CD4-positive, alpha-beta T cell (primary cell): ENCODE results near the gene HEATR5A. TPM values are rescaled to one million over a fixed set of nuclear protein-coding genes. Genes with fewer than 3 reads are reported as not detected.
"Not testable (repeated sequence)": the region's sequence is repeated elsewhere in the genome, so short reads cannot be mapped to it uniquely, and the experiment has no call there.

Source experiments
- ATAC-seq: fragments of 200-7000 bp; cut with Tn5 transposase; one replicate; pipeline ENCODE4 v1.10.0; 2022; ENCODE audit warnings: mild to moderate bottlenecking; ENCODE audit not compliant: poor library complexity
- CTCF ChIA-PET: fragments of 350-600 bp; sonication (Branson Sonifier 250); formaldehyde crosslinking; loops from one replicate; lab custom pipeline; 2021; ENCODE audit warnings: antibody characterized with exemption, inconsistent platforms; lab: Charles Lee
- POLR2A ChIA-PET: fragments of 350-600 bp; sonication (Branson Sonifier 250); formaldehyde crosslinking; loops from one replicate; lab custom pipeline; 2021; ENCODE audit warnings: antibody characterized with exemption, inconsistent platforms; lab: Charles Lee
- DNase-seq, 14 experiments: peaks; one replicate each; pipeline ENCODE4 v3.0.0-alpha.2; 2013 to 2020; ENCODE audit warnings: mixed read lengths in 2 of 14
- H3K27ac ChIP-seq, 2 donors: one replicate each; pipeline versions ENCODE4 v1.5.1 to v1.7.0; 2013; ENCODE audit warnings: low read length in 2 of 2, low read depth in 1 of 2, mild to moderate bottlenecking in 1 of 2
- H3K27me3 ChIP-seq, 2 experiments: 1 replicate in 1 of 2; 2 replicates in 1 of 2; pipeline versions ENCODE4 v1.6.1 to v1.7.0; 2013; ENCODE audit warnings: low read length in 2 of 2, control low read depth in 1 of 2, mild to moderate bottlenecking in 1 of 2, moderate library complexity in 1 of 2; ENCODE audit not compliant: insufficient read depth in 2 of 2, control insufficient read depth in 1 of 2
- H3K36me3 ChIP-seq: one replicate; pipeline ENCODE4 v1.6.1; 2013; ENCODE audit warnings: low read length, control low read depth; ENCODE audit not compliant: insufficient read depth
- H3K4me1 ChIP-seq: one replicate; pipeline ENCODE4 v1.6.1; 2013; ENCODE audit warnings: low read length, control low read depth; ENCODE audit not compliant: insufficient read depth
- H3K4me3 ChIP-seq: one replicate; pipeline ENCODE4 v1.5.1; 2013; ENCODE audit warnings: mild to moderate bottlenecking, low read length, moderate library complexity
- H3K9me3 ChIP-seq, 2 experiments: 1 replicate in 1 of 2; 2 replicates in 1 of 2; pipeline versions ENCODE4 v1.6.1 to v1.7.0; 2013; ENCODE audit warnings: low read length in 2 of 2, mild to moderate bottlenecking in 2 of 2, control low read depth in 1 of 2, moderate library complexity in 1 of 2; ENCODE audit not compliant: control insufficient read depth in 1 of 2, insufficient read depth in 1 of 2
- H3K27ac Mint-ChIP-seq: one replicate; pipeline ENCODE4 v1.8.0; 2020; ENCODE audit warnings: mixed read lengths
- H3K27me3 Mint-ChIP-seq: one replicate; pipeline ENCODE4 v1.8.0; 2021; ENCODE audit warnings: mixed read lengths
- H3K36me3 Mint-ChIP-seq: one replicate; pipeline ENCODE4 v1.8.0; 2021; ENCODE audit warnings: low read depth, mixed read lengths
- H3K4me1 Mint-ChIP-seq: one replicate; pipeline ENCODE4 v1.8.0; 2021; ENCODE audit warnings: low read depth, mixed read lengths
- H3K4me3 Mint-ChIP-seq: one replicate; pipeline ENCODE4 v1.8.0; 2020; ENCODE audit warnings: mild to moderate bottlenecking, mixed read lengths
- H3K9me3 Mint-ChIP-seq: one replicate; pipeline ENCODE4 v1.8.0; 2020; ENCODE audit warnings: mixed read lengths
- intact Hi-C, 2 experiments: fragments of 100-400 bp; cut with DNase I in 1 of 2; cut with micrococcal nuclease in 1 of 2; formaldehyde crosslinking; loops; one replicate each; pipeline versions ENCODE4 v1.15.1 to v1.9.0; 2023 to 2025; cut with DNase I, micrococcal nuclease
- total RNA-seq, 174 experiments: library from RNA in 2 of 174; stranded (reverse) in 2 of 174; gene quantifications; one replicate each; pipeline ENCODE4 v1.2.3 and lab custom pipeline; 2021 to 2026
- TF ChIP-seq, protein P1 (sequence below): fragments of 200-600 bp; IDR thresholded peaks from one replicate; pipeline ENCODE4 v1.8.0; 2022; ENCODE audit warnings: antibody characterized with exemption, mild to moderate bottlenecking

The HEATR5A gene
- total RNA-seq, 2 experiments from 2014 or later: 5.2 to 5.5 TPM

- TF ChIP-seq, protein P1, sequence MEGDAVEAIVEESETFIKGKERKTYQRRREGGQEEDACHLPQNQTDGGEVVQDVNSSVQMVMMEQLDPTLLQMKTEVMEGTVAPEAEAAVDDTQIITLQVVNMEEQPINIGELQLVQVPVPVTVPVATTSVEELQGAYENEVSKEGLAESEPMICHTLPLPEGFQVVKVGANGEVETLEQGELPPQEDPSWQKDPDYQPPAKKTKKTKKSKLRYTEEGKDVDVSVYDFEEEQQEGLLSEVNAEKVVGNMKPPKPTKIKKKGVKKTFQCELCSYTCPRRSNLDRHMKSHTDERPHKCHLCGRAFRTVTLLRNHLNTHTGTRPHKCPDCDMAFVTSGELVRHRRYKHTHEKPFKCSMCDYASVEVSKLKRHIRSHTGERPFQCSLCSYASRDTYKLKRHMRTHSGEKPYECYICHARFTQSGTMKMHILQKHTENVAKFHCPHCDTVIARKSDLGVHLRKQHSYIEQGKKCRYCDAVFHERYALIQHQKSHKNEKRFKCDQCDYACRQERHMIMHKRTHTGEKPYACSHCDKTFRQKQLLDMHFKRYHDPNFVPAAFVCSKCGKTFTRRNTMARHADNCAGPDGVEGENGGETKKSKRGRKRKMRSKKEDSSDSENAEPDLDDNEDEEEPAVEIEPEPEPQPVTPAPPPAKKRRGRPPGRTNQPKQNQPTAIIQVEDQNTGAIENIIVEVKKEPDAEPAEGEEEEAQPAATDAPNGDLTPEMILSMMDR: no peak
- DNase-seq (no peak), ATAC-seq (no peak)
- H3K27me3 ChIP-seq: no peaks in the 10 kb centered on the region
- no peak overlapping the region for H3K4me3 ChIP-seq
- H3K27ac ChIP-seq: no peak overlapping the region
- H3K4me3 Mint-ChIP-seq: no peak overlapping the region
- no peaks in the 10 kb centered on the region for H3K4me1 Mint-ChIP-seq
- no peaks in the 10 kb centered on the region for H3K9me3 Mint-ChIP-seq
- H3K27me3 Mint-ChIP-seq: no peaks in the 10 kb centered on the region
- ChIA-PET CTCF (no interaction called here), POLR2A (no interaction called here)
- H3K9me3 ChIP-seq: no peaks in the 10 kb centered on the region
- intact Hi-C loops: no loop called here
- H3K36me3 Mint-ChIP-seq: peaks cover 39% of the 10 kb centered on the region
- H3K36me3 ChIP-seq: peaks cover 5% of the 10 kb centered on the region
- no peaks in the 10 kb centered on the region for H3K4me1 ChIP-seq
- no peak overlapping the region for H3K27ac Mint-ChIP-seq
Observed at GRCh38 chr14:31440280-31440679, 19.9 kb upstream of the HEATR5A start.

DNA sequence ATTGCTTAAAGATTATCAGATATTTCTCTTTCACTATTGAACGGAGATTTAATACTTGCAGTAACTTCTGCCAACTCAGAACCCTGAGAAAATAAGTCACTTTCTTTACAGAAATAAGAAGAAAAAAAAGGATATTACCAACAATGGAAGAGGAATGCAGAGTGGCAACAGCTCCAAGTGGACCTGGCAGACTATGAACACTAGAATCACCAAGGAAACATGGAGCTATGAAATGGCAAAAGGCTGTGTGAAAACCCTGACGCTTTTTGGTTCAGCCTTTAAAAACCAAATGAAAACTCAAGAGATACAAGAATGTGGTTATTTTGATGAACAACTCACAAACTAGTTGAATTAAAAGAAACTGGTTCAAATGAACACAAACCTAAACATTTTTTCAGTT lies 19.2 kb upstream of the HEATR5A start:
- Mint-ChIP-seq H3K9me3 (no peaks in the 10 kb centered on the region), H3K36me3 (peaks cover 38% of the 10 kb centered on the region), H3K4me1 (no peaks in the 10 kb centered on the region), H3K4me3 (no peak overlapping the region), H3K27ac (no peak overlapping the region), H3K27me3 (no peaks in the 10 kb centered on the region)
- ChIA-PET CTCF (interaction anchor here (0.6 kb wide), 1 partner anchor 12 kb away, joined by 3 read pairs; no protein-coding TSS in a partner anchor), POLR2A (no interaction called here)
- Histone ChIP-seq H3K27me3 (no peaks in the 10 kb centered on the region), H3K27ac (no peak overlapping the region), H3K9me3 (no peaks in the 10 kb centered on the region), H3K36me3 (peaks cover 5% of the 10 kb centered on the region), H3K4me1 (no peaks in the 10 kb centered on the region), H3K4me3 (no peak overlapping the region)
- ATAC-seq (no peak), DNase-seq (no peak)
- TF ChIP-seq, protein P1: no peak
- intact Hi-C loops: no loop called here

DNA sequence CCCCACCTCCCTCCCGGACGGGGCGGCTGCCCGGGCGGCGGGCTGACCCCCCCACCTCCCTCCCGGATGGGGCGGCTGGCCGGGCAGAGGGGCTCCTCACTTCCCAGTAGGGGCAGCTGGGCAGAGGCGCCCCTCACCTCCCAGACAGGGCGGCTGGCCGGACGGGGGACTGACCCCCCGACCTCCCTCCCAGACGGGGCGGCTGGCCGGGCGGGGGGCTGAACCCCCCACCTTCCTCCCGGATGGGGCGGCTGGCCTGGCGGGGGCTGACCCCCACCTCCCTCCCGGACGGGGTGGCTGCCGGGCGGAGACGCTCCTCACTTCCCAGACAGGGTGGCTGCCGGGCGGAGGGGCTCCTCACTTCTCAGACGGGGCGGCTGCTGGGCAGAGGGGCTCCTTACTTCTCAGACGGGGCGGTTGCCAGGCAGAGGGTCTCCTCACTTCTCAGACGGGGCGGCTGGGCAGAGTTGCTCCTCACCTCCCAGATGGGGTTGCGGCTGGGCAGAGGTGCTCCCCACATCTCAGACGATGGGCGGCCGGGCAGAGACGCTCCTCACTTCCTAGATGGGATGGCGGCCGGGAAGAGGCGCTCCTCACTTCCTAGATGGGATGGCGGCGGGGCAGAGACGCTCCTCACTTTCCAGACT lies 16.8 kb upstream of the HEATR5A start:
- H3K9me3 ChIP-seq, H3K27ac ChIP-seq, intact Hi-C loops, POLR2A ChIA-PET, H3K27me3 ChIP-seq, H3K9me3 Mint-ChIP-seq, H3K4me1 ChIP-seq, H3K36me3 ChIP-seq, CTCF ChIA-PET, H3K4me3 ChIP-seq, DNase-seq, H3K27me3 Mint-ChIP-seq, H3K4me1 Mint-ChIP-seq, ATAC-seq, H3K4me3 Mint-ChIP-seq, H3K27ac Mint-ChIP-seq: not testable (repeated sequence)
- H3K36me3 Mint-ChIP-seq: peaks cover 29% of the 10 kb centered on the region

DNA sequence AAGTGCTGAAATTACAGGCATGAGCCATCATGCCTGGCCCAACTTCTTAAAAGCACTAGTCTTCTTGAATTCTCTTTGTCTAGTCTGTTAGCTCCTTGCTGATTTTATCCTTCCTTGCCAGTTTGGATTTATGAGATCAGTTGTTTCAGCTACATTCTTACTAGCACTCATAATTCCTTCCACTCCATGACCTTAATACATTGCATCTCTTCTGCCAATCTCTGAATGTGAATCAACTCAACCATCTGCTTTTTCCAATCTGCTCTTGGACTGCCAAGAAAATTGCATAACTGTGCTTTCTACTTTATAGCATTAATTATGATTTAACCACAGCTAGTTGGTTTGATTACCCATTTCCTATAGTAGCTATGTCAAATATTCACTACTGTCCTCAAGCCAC lies 14.9 kb upstream of the HEATR5A start:
- H3K9me3 ChIP-seq: no peaks in the 10 kb centered on the region
- Mint-ChIP-seq H3K4me1 (no peaks in the 10 kb centered on the region), H3K9me3 (peaks cover 2% of the 10 kb centered on the region), H3K4me3 (no peak overlapping the region), H3K36me3 (peaks cover 26% of the 10 kb centered on the region), H3K27ac (no peak overlapping the region), H3K27me3 (no peaks in the 10 kb centered on the region)
- ATAC-seq: no peak
- no peaks in the 10 kb centered on the region for H3K27me3 ChIP-seq
- no peaks in the 10 kb centered on the region for H3K4me1 ChIP-seq
- no peak overlapping the region for H3K4me3 ChIP-seq
- H3K36me3 ChIP-seq: peaks cover 2% of the 10 kb centered on the region
- POLR2A ChIA-PET: interaction anchor here (1.9 kb wide), 1 partner anchor 15 kb away, joined by 6 read pairs; the partner anchor contains the start of gene HEATR5A
- no peak overlapping the region for H3K27ac ChIP-seq
- CTCF ChIA-PET: interaction anchor here (1.4 kb wide), 1 partner anchor 14 kb away, joined by 3 read pairs; no protein-coding TSS in a partner anchor
- TF ChIP-seq, protein P1: no peak
- no peak for DNase-seq
- intact Hi-C loops: no loop called here
